ENCODE measurements around the gene BICD1.
A peak's percentile ranks its signal among the peaks of the same experiment; 100 is the strongest.

Gene BICD1

GRCh38 chr12:32402946-32403345 is 296.3 kb downstream of the BICD1 start:
- DNase-seq (ENCODE audit: low spot score): no peak

- no peak for DNase-seq (ENCODE audit: low spot score)
Observed at GRCh38 chr12:32407795-32408194, 301.1 kb downstream of the BICD1 start.

- no peak for DNase-seq (ENCODE audit: low spot score)
Observed at GRCh38 chr12:32413412-32413811, 306.8 kb downstream of the BICD1 start.

- DNase-seq (ENCODE audit: low spot score): no peak
Observed at GRCh38 chr12:32418221-32418620, 311.6 kb downstream of the BICD1 start.

GRCh38 chr12:32418903-32419519 is 312.4 kb downstream of the BICD1 start:
- no peak for DNase-seq (ENCODE audit: low spot score)

GRCh38 chr12:32419520-32419960 is 312.9 kb downstream of the BICD1 start:
- peak; percentile 39 for DNase-seq (ENCODE audit: low spot score)

GRCh38 chr12:32420356-32420755 is 313.7 kb downstream of the BICD1 start:
- DNase-seq (ENCODE audit: low spot score): no peak

GRCh38 chr12:32423559-32423958 is 316.9 kb downstream of the BICD1 start:
- DNase-seq (ENCODE audit: low spot score): no peak

- DNase-seq (ENCODE audit: low spot score): no peak
Observed at GRCh38 chr12:32431025-32431424, 324.4 kb downstream of the BICD1 start.
